HG02571 (cell line): ENCODE results near the gene ADAM8.

Experiments used
- ATAC-seq: cut with Tn5 transposase; IDR thresholded peaks from one replicate; pipeline ENCODE4 v1.9.1; 2021; ENCODE audit warnings: mild to moderate bottlenecking, moderate library complexity; ENCODE audit not compliant: unreplicated experiment

ADAM8 gene

DNA sequence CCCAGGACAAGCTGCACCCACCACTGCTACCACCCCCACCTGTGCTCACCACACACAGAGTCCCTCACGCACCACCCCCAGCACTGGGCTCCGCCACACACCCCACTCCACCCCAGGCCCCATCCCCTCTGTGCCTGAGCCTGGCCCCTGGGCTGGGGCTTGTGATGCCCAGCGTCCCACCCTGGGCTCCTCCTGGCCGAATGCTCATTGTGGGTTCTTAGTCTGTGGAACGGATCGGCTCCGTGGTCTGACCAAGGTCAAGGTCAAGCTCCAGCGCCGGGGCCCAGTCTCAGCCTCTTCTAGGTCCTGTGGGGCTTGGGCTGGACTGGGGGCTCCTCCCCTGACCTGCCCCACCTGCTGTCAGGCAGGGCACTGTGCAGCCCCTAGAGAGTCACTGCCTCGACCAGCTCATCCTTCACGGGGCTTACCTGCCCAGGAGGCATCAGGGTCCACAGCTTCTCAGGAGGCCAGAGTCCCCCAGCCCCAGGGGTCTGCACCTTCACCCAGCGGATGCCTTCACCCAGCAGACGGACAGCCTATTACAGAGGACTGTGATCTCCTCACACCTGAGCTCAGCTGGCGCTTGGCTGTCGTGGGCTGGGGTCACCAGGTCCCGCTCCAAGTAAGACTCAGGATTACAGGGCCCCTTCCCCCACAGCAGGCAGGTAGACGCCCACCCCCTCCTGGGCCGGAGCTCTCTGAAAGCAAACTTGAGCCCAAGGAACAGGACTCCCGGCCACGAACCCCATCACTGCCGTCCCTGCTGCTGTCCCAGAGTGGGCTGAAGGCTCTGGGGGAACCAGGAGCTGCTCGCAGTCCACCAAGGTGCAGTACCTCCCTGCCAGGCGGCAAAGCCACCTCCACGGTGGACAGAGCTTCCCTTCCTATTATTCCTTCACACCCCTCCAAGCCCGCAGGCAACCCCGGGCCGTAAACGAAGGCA is 61.9 kb downstream of the ADAM8 start:
- no peak for ATAC-seq

DNA sequence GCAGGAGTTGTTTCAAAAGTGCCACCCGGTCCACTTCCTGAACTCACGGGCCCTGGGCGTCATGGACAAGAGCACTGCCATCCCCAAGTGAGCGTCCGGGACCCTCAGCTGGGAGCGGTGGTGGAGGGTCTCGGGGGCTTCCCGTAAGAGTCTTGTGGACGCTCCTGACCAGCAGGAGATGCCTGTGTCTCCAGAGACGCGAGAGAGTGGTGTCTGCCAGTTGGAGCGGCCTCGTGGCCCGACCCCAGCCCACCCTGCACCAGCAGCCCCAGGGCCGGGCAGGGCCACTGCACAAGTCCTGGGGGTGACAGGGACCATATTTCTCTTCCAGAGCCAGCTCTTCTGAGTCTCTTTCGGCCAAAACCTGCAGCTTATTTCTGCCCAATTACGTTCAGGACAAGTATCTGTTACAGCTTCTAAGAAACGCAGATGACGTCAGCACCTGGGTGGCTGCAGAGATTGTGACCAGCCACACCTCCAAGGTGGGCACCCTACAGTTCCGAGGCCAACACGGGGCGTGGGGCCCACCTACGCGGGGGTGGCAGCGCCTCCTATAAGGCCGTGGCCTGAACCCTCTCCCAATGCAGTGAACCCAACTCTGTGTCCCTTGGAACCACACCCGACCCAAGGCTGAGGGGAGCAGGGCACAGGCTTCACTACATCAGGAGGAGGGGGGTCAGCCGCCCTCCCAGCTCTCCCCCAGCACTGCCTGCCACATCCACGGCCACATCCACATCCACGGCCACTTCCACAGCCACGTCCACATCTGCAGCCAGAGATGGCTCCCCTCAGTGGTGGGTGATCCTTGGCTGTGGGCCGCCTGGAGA is 62.8 kb downstream of the ADAM8 start:
- no peak for ATAC-seq

DNA sequence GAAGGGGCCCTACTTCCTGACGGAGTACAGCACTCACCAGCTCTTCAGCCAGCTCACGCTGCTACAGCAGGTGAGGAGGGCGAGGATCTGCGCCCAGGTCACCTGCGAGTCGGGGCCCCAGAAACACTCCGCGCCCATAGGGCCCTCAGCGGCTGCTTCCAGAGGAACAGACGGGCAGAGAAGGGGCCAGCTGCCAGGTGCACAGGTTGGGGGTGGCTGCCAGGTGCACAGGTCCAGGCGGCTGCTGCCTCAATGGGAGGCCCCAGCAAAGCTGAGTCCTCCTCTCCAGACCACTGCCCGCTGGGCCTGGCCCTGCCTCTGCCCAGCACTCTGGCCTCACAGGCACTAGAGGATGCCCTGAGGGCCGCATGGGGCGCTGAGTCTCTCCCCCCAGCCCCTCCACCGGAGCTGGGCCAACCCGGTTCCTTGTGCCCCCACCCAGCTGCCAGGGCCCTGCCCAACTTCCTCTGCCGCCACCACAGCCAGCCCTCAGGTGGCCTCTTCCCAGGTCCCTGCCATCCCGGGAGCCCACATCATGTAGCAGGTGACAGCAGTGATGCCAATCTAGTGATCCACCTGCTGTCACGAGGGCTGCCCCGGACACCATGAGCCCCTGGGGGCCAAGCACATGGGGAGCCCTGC is 63.7 kb downstream of the ADAM8 start:
- ATAC-seq: no peak
